HG02943 (cell line): ENCODE results near the gene ANKRD28.
A peak's percentile ranks its signal among the peaks of the same experiment; 100 is the strongest.

ENCODE experiments used
- ATAC-seq: cut with Tn5 transposase; IDR thresholded peaks from one replicate; pipeline ENCODE4 v1.9.1; 2021; ENCODE audit warnings: mild to moderate bottlenecking, low read depth, moderate library complexity; ENCODE audit not compliant: unreplicated experiment

The ANKRD28 gene

DNA sequence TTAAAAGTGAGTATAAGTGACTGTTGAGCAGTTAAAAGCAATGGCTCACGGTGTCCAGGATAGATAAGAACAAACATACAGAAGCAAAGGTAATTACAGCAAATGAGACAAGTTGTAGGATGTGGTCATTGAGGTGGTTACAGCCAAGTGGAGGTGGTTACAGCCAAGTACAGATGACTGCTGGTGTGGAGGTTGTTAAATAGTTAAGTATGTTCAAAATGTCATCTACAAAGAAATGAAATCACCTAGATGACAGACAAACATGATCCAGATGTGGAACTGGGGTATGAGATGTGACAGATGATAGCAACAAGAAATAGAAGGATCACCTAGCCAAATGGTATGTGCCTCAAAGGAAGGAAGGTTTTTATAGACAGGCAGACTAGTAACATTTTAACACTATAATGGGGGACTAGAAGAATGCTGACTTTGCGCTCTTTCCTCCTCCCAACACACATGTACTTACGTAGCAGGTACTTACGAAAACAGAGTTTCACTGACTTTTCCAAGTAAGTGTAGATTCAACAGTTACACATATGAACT lies 6.8 kb upstream of the ANKRD28 start:
- peak; percentile 41 for ATAC-seq

DNA sequence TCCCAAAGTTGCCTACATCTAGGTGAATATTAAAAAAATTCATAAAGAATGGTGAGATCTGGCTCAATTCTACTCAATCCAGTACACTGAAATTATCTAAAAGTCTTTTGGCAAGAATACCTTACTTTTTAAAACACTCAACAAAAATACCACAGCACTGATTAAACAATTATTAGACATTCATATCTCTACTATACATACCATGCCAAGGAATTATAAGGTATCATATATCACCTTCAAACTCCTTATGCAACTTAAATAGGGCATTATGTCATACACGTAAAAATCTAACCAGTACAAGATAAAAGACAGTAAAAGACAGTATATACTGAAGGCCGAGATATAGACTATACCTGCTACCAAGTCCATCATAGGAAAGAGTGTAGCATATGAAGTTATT lies 6.1 kb upstream of the ANKRD28 start:
- no peak for ATAC-seq

DNA sequence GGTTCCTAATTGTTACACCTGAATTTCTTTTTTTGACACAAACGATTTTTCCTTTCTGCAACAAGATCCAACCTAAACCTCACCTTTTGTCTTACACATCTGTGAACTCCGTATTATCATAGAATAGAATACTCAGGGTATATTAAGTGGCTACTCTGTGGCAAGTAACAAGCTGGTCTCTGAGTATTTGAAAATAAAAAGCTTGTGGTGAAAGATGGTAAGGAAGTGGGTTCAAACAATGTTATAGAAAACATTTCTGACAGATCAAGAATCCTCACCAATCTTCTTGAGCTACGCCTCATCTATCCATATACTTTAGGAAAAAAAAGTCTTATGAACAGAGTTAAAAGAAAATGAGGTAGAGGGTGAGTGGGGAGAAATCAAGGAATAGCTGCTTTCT lies 3.5 kb upstream of the ANKRD28 start:
- no peak for ATAC-seq

GRCh38 chr3:15800780-15801179 lies 3.0 kb upstream of the ANKRD28 start:
- ATAC-seq = no peak

- ATAC-seq = no peak
Measured at GRCh38 chr3:15800327-15800726, 2.5 kb upstream of the ANKRD28 start.

GRCh38 chr3:15798533-15799245 lies 910 bp upstream of the ANKRD28 start:
- ATAC-seq = no peak

DNA sequence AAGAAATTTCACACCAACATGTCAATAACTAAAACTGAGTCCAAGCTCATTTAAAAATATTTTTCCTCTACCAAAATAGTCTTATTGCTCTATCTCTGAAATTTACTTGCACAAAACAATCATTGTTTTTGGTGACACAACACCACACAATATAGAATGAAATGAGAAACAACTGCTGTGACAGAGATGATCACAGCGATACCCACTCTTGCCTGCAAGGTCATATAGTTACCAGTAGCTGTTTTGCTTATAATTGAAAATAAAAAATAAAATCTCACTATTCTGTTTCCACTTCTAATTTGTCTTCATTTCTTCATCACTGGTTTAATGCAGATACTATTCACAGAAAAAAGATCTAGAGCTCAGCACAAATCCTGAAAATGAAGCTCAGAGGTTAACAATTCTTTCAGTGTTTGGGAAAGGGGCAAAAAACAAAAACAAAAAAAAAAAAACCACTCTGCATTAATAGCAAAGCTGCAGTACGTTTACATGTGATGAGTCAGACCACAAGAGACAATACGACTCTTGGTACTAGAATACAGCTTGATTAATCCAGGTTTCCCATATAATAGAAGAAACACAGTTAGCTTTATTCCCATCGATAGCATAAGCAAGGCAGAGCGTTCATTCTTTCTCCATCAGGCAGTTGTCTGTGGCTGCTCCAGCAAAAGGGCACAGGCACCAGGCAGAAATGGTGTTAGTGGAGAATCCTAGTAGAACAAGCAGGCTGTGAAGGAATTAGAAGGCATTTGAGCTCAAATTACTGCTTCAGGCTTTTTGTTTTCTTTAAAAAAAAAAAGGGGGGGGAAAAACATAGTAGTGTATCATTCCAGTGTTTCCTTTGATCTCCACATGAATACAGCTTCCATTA lies 773 bp downstream of the ANKRD28 start:
- peak; percentile 35 for ATAC-seq

- ATAC-seq = no peak
Measured at GRCh38 chr3:15796331-15796730, 1.4 kb downstream of the ANKRD28 start.

- ATAC-seq = no peak
Measured at GRCh38 chr3:15795651-15796308, 2.0 kb downstream of the ANKRD28 start.

- ATAC-seq = no peak
Measured at GRCh38 chr3:15794842-15795650, 2.7 kb downstream of the ANKRD28 start.

- ATAC-seq = no peak
Measured at GRCh38 chr3:15794303-15794771, 3.4 kb downstream of the ANKRD28 start.

GRCh38 chr3:15791525-15791924 lies 6.3 kb downstream of the ANKRD28 start:
- no peak for ATAC-seq

GRCh38 chr3:15787941-15788340 lies 9.8 kb downstream of the ANKRD28 start:
- ATAC-seq = no peak

- ATAC-seq = no peak
Measured at GRCh38 chr3:15787526-15787925, 10.3 kb downstream of the ANKRD28 start.

- no peak for ATAC-seq
Measured at GRCh38 chr3:15783361-15783969, 14.3 kb downstream of the ANKRD28 start.

DNA sequence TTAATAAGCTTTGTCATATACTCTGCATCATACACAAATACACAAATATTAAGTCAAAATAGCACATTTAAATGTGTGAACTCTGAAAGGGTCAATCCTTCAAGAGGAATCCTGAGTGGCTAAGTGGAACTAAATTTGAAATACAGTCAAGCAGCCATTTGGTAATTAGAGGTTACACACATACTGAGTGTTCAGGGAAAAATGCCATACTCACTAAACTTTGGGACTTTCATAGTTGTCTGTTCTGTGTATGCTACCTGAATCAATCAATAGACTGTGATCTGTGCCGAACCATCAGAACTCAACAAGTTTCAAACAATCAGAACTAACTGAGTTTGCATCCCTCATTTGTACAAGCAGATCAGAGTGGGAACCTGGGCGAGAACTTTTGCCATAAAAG lies 15.3 kb downstream of the ANKRD28 start:
- no peak for ATAC-seq

DNA sequence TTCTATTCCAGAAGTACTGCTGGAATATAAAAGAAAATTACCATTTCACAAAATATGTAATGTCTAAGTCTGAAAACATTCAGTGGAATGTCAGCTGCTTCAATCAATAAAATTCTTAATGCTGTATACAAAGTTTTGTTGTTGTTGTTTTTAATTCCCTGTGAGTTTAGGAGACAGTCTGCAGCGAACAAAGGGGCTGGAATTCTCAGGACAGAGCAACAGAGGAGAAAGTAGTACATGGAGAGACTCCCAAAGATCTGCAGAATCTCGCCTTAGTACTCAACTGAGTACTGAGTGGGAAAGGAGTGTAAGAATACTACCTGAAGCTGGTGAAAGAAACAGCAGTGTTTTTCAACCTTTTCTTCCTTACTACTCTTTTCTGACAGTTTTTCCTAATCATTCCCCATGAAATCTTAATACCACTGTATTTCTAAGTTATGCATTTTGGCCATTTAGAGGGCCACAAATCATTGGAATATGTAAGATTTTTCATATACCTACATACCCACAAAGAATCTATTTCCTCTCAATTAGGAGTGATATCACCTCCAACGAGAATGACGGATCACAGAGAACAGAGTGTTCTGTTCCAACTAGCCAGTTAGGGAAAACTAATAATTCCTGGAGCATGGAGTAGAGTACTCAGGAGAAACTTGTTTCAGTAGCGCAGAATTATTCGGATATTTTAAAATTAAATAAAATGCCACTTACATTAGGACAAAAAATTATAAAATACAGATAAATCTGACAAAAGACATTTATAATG lies 16.0 kb downstream of the ANKRD28 start:
- ATAC-seq = no peak

GRCh38 chr3:15781131-15781530 lies 16.6 kb downstream of the ANKRD28 start:
- ATAC-seq = no peak

GRCh38 chr3:15779111-15779510 lies 18.7 kb downstream of the ANKRD28 start:
- ATAC-seq = no peak
